T-helper 9 cell (primary cell): ENCODE results near the gene ANK3.

Source experiments
- DNase-seq: peaks from one replicate; pipeline ENCODE4 v3.0.0-alpha.2; 2020

The ANK3 gene

GRCh38 chr10:60134548-60134947 lies 255.1 kb downstream of the ANK3 start:
- no peak for DNase-seq

DNA sequence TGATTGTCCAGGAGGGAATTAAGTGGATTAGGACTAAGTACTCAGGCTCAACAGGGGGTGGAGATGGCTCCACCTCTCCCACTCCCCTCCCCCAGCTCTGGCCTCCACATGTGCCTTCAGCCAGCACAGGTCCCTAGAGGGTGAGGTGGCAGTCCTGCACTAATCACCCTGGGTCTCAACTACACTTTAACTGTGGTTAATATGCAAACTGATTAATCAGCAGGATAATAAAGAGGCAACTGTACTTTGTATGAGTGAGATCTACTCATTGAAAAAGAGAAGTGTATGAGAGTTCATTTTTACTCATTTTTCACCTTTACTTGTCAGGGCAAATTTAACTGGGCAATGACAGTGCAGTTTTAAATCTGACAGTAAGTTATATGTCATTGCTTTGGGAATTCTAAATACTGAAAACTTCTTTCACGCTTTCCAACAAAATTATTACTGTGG lies 259.5 kb downstream of the ANK3 start:
- DNase-seq, result no peak

DNA sequence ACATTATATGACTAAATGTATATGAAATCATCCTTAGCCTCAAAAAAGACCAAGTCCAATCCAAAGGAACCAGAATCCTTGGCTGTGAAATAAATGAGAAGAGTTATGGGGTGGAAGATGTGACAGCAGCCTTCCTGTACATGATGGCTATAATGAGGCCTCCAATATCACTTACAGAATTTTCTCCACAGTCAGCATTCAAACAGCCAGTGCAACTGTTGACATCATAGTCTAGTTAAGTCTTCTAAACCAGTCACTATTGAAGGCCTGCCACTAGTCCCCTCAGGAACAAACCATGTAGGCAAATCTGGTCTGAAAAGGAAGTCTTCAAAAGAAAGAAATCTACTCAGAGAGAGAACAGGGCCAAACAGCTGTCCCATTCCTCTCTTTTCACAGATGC lies 263.8 kb downstream of the ANK3 start:
- no peak for DNase-seq

DNA sequence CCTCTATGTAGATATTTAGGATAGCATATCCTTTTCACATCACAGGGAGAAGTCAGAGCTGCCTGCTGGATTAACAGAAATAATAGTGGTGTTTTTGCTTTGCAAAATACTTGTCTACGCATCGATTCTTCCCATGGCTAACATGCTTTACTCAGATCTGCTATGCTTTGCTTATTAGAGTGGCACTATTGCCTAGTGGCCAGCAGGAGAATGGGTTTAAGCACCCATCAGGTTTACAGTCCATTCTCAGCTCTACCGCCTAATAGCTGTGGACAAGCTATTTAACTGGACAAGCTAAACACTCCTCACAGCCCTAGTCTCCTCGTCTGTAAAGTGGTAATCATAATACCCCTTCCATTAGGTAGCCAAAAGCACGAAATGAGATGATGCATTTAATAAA lies 265.1 kb downstream of the ANK3 start:
- no peak for DNase-seq

DNA sequence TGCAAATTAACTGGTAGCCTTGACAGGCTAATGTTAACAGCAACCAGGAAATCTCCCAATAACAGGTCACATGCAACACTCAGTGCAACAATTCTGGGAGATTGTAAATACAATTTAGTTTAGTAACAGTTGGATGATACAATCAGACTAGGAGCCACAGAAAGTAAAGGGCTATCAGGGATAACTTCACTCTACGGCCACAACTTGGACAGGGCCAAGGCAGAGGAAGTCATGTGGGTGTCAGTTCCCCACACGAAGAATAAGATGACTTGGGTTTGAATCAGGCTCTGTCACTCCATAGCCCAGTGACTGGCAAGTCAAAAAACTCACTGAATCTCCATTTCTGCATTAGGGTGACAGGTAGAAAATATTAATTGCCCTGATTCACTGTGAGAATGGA lies 266.0 kb downstream of the ANK3 start:
- no peak for DNase-seq

- DNase-seq, result no peak
These were observed 266.5 kb downstream of the ANK3 start for GRCh38 chr10:60123172-60123571.

GRCh38 chr10:60122190-60122589 lies 267.5 kb downstream of the ANK3 start:
- no peak for DNase-seq

- no peak for DNase-seq
These were observed 274.7 kb downstream of the ANK3 start for GRCh38 chr10:60114765-60115586.

DNA sequence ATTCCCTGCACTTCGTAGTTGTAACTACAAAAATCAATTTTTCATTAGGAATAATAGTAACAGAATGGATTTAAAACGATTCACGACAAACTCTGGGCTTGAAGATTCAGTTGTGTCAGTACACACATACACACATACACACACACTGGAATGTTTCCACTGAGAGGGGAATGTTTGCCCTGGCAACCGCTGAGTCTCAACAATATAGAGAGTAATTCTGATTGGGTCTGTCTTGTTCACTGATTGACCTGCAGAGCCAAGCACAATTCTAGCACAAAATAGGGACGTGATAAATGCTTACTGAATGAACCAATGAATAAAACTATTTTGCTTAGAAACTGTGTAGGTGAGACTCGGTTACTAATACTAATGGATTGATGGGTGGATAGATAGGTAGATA lies 278.9 kb downstream of the ANK3 start:
- no peak for DNase-seq

DNA sequence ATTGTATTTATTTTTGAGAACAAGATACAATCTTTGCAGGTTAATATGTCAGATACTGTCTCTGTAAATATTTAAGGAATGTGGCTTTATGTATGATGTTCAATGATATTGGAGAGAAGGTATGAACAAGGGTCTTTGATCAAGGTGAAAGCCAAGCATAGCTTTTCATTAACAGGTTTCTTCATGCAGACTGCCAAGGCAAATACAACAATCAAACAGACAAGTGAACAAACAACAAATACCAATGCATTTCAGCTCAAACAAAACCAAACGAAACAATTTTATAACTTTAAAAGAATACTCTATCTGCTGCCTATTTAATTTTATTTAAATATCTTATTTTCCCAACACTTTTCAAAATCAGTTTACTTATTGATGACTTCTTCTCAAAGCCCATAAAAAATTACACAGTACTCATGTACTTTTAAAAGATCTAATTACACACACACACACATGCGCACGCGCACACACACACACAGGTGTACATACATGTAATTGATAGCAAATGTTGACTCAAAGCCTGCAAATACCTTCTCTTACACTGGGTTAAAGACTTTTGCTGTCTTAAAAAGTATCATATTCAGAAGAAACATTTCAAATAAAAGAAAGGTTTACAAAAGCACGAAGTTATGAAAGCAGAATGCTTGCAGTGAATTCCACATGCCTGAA lies 282.2 kb downstream of the ANK3 start:
- DNase-seq, result no peak

DNA sequence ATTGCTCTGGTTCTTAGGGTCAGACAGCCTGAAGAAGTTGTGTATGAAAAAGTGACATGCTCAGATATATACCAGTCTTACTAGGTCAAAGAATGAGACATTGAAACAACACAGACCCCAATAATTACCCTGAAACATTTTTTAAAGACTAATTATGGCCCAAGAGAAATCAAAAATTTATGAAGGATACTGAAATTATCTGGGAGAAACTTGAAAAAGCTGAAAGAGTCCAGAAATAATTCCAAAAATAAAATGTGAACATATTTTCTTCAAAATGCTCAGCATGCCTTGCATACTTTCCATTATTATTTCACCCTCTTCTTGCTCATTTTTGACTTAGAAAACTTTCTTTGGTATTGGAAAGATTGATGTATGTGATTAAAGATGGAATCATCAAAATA lies 284.4 kb downstream of the ANK3 start:
- no peak for DNase-seq

- DNase-seq, result no peak
These were observed 287.9 kb downstream of the ANK3 start for GRCh38 chr10:60101821-60102220.

DNA sequence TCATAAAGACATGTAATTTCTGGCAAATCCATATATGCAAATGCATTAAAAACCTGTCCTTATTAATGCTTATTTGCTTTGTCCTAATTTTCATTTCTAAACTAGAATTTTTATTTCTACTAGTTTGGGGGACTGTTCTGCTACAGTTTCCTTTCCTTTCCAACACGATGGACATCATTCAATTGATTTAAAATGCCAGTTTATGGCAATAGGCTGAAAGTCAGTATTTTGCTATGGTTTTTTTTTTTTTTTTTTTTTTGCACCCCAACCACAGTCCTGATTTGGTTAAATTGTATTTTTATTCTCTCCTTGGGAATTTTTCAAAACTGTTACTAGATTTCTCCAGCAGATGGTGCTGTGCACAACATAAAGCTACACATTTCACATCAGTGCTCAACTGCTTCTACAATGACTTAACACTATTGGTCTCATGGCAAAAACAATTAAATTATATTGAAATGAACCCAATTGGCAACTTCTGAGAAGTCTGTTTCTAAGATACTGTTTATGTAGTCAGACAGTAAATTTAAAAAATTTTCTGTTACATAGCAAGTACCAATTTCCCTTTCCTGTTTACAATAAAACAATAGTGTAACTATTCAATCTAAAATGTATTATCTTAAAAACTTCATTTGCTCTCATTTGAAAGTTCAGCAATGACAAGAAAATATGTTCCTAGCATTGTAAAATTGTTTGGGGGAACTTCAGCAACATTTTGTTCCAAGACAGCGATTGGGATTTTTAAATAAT lies 289.5 kb downstream of the ANK3 start:
- no peak for DNase-seq

GRCh38 chr10:60098677-60099601 lies 290.7 kb downstream of the ANK3 start:
- DNase-seq, result no peak

DNA sequence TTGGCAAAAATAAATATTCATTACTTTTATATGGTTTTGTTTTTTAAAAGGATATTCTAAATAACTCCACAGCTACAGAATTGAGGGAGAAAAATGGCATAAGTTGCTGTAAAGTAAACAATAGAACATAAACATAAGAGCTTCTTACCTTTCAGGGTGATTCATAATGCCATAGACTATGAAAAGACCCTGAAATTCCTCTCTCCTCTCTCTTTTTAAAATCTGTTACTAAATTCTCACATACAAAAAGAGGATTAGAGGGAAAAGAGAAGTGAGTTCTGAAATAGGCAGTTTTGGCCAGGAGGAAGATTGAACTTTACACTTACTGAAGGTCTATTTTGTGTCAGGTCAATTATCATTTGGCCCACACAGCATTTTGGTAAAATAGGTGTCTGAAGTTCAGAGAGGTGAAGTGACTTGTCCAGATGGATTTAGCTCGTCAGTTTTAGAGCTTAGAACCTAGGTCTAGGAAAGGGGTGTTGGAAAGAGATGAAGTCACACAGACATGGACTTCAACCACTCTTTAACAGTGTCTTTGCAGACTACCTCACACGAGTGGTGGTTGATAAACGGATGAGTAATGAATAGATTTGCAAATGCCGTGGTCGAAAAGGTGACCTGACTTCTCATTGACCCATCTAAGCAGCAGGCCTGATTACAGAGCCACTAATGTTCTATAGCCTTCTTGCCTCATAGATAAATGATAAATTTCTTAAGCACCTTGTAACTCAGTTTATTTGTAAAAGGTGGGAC lies 292.7 kb downstream of the ANK3 start:
- DNase-seq, result no peak

DNA sequence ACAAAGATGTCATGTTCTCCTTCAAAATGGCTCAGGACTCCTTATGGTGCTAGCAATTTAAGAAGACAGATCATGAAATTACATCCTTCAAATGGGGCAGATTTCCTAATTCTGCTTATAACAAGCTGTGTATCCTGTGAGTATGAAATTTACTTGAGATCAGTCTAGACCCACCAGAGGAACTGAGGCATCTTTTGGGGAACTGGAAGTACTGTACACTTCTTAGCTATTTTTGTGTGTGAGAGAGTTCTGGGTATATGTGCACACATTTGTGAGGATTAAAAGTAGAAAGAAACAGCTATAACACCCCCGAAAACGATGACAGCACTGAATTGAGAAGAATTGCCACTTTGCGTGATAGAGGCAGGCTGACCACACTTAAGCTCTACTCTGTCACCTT lies 296.4 kb downstream of the ANK3 start:
- DNase-seq, result no peak

GRCh38 chr10:60086862-60087261 lies 302.8 kb downstream of the ANK3 start:
- no peak for DNase-seq

DNA sequence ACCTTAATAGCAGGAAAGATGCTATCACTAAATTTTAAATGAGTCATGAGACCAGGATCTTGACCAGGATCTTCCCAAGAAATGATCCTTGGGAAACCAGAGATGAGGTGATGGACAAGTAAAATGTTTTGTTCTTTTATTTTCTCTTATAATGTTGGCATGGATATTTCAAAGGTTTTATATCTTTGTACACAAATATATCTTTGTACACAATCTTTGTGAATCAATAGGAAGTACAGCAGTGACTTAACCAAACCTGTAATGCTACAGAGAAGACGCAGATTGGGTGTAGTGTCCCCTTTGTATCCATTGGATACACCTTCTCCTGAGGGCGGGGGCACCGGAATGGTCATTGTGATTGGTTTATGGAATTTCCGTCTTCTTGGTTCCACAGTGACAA lies 303.3 kb downstream of the ANK3 start:
- no peak for DNase-seq

GRCh38 chr10:60082744-60083344 lies 306.8 kb downstream of the ANK3 start:
- no peak for DNase-seq

- DNase-seq, result no peak
These were observed 307.3 kb downstream of the ANK3 start for GRCh38 chr10:60082341-60082740.
